H1 (cell line): ENCODE data around the gene BPIFB3. TPM values are rescaled to one million over a fixed set of nuclear protein-coding genes. Genes with fewer than 3 reads are reported as not detected.

ENCODE experiments used
- CTCF ChIA-PET: fragments of 300-600 bp; sonication (Branson Sonifier 250); formaldehyde crosslinking; loops from one replicate; lab custom pipeline; 2021; ENCODE audit not compliant: partially characterized antibody; lab: Charles Lee
- POLR2A ChIA-PET: fragments of 300-600 bp; sonication (Branson Sonifier 250); formaldehyde crosslinking; loops from one replicate; lab custom pipeline; 2021; ENCODE audit warnings: inconsistent platforms; ENCODE audit not compliant: partially characterized antibody; lab: Charles Lee
- DNase-seq, 2 experiments: peaks; one replicate each; pipeline versions ENCODE4 v3.0.0 to v3.0.0-alpha.2; 2010 to 2022; ENCODE audit warnings: low spot score in 2 of 2, low read depth in 1 of 2, mixed read lengths in 1 of 2
- FAIRE-seq: peaks from 2 replicates; lab custom pipeline; 2011; peaks lifted over from hg19 to GRCh38; lab: Jason Lieb, UNC
- H2AFZ ChIP-seq: 2 replicates; pipeline ENCODE4 v1.8.1; 2012; ENCODE audit warnings: low read length, inconsistent platforms
- H2AK5ac ChIP-seq: 2 replicates; pipeline ENCODE4 v1.6.1; 2013; ENCODE audit warnings: low read depth, low read length
- H2BK120ac ChIP-seq: replicated peaks from 2 replicates; pipeline ENCODE3; 2013; ENCODE audit warnings: low read depth, low read length, inconsistent platforms
- H2BK12ac ChIP-seq: 2 replicates; pipeline ENCODE4 v1.6.1; 2013; ENCODE audit warnings: low read depth, low read length
- H2BK15ac ChIP-seq: 2 replicates; pipeline ENCODE4 v1.6.1; 2013; ENCODE audit warnings: low read length
- H2BK20ac ChIP-seq: 2 replicates; pipeline ENCODE4 v1.6.1; 2013; ENCODE audit warnings: low read length
- H2BK5ac ChIP-seq: 2 replicates; pipeline ENCODE4 v1.6.1; 2013; ENCODE audit warnings: low read depth, low read length
- H3K14ac ChIP-seq: 2 replicates; pipeline ENCODE4 v1.6.1; 2013; ENCODE audit warnings: inconsistent platforms; ENCODE audit not compliant: insufficient read length
- H3K18ac ChIP-seq: 2 replicates; pipeline ENCODE4 v1.6.1; 2013; ENCODE audit warnings: low read length; ENCODE audit errors: extremely low read depth
- H3K23ac ChIP-seq: 2 replicates; pipeline ENCODE4 v1.6.1; 2013; ENCODE audit warnings: inconsistent platforms; ENCODE audit not compliant: insufficient read length
- H3K23me2 ChIP-seq: 2 replicates; pipeline ENCODE4 v1.6.1; 2013; ENCODE audit warnings: low read depth, low read length
- H3K27ac ChIP-seq: 2 replicates; pipeline ENCODE4 v1.6.1; 2011; ENCODE audit warnings: low read depth, low read length, inconsistent platforms
- H3K27me3 ChIP-seq, 4 experiments: replicated peaks in 1 of 4; 1 replicate in 1 of 4; 2 replicates in 3 of 4; pipeline versions ENCODE4 v1.6.1 to v1.8.1; 2011 to 2013; ENCODE audit warnings: low read length in 3 of 4, mild to moderate bottlenecking in 3 of 4, inconsistent platforms in 2 of 4, mixed read lengths in 2 of 4, moderate library complexity in 1 of 4; ENCODE audit not compliant: control insufficient read depth in 3 of 4, insufficient read depth in 3 of 4; ENCODE audit errors: extremely low read depth in 1 of 4
- H3K36me3 ChIP-seq, 4 experiments: 2 replicates each; pipeline versions ENCODE4 v1.6.1 to v1.8.1; 2011 to 2013; ENCODE audit warnings: mild to moderate bottlenecking in 4 of 4, low read length in 3 of 4, moderate library complexity in 2 of 4, control low read depth in 1 of 4, inconsistent platforms in 1 of 4; ENCODE audit not compliant: insufficient read depth in 4 of 4, control insufficient read depth in 2 of 4
- H3K4ac ChIP-seq: replicated peaks from 2 replicates; pipeline ENCODE3; 2013; ENCODE audit warnings: low read length, low read depth, mixed read lengths, inconsistent platforms; ENCODE audit not compliant: insufficient read length
- H3K4me1 ChIP-seq, 4 experiments: replicated peaks in 1 of 4; 1 replicate in 1 of 4; 2 replicates in 3 of 4; pipeline versions ENCODE4 v1.6.1 to v1.8.1; 2011 to 2013; ENCODE audit warnings: low read length in 3 of 4, inconsistent platforms in 2 of 4, mixed read lengths in 1 of 4; ENCODE audit not compliant: insufficient read depth in 4 of 4, control insufficient read depth in 3 of 4
- H3K4me2 ChIP-seq, 2 experiments: 2 replicates each; pipeline versions ENCODE4 v1.6.1 to v1.8.1; 2011 to 2013; ENCODE audit warnings: low read depth in 2 of 2, low read length in 2 of 2, control low read depth in 1 of 2, inconsistent platforms in 1 of 2, mild to moderate bottlenecking in 1 of 2; ENCODE audit not compliant: insufficient read depth in 1 of 2
- H3K4me3 ChIP-seq, 4 experiments: fragments of 200-600, 300-600 bp in 1 of 4; sonication (generic), shearing (Covaris generic), sonication (Bioruptor Twin) in 1 of 4; 2 replicates each; pipeline versions ENCODE4 v1.5.1 to v1.8.1; 2011 to 2016; ENCODE audit warnings: low read length in 4 of 4, low read depth in 3 of 4, control low read depth in 2 of 4, inconsistent platforms in 2 of 4, mild to moderate bottlenecking in 2 of 4, mixed read lengths in 1 of 4, moderate library complexity in 1 of 4; ENCODE audit not compliant: insufficient read depth in 2 of 4; ENCODE audit errors: extremely low read depth in 1 of 4
- H3K56ac ChIP-seq: replicated peaks from 2 replicates; pipeline ENCODE3; 2013; ENCODE audit warnings: low read depth, mild to moderate bottlenecking, mixed read lengths, low read length, inconsistent platforms; ENCODE audit not compliant: insufficient read length
- H3K79me1 ChIP-seq: 2 replicates; pipeline ENCODE4 v1.6.1; 2013; ENCODE audit warnings: low read depth, low read length, control low read depth
- H3K79me2 ChIP-seq, 2 experiments: 2 replicates each; pipeline versions ENCODE4 v1.6.1 to v1.8.1; 2012 to 2013; ENCODE audit warnings: low read length in 2 of 2, mild to moderate bottlenecking in 2 of 2, inconsistent platforms in 1 of 2; ENCODE audit not compliant: insufficient read depth in 2 of 2, control insufficient read depth in 1 of 2
- H3K9ac ChIP-seq, 4 experiments: replicated peaks in 1 of 4; 1 replicate in 1 of 4; 2 replicates in 3 of 4; pipeline versions ENCODE4 v1.6.1 to v1.8.1; 2011 to 2013; ENCODE audit warnings: low read depth in 3 of 4, low read length in 3 of 4, control low read depth in 2 of 4, mild to moderate bottlenecking in 2 of 4, moderate library complexity in 2 of 4, inconsistent platforms in 1 of 4; ENCODE audit errors: extremely low read depth in 1 of 4
- H3K9me3 ChIP-seq, 2 experiments: 2 replicates each; pipeline versions ENCODE4 v1.6.1 to v1.8.1; 2012 to 2013; ENCODE audit warnings: mild to moderate bottlenecking in 2 of 2, moderate library complexity in 2 of 2, control low read depth in 1 of 2, inconsistent platforms in 1 of 2, low read depth in 1 of 2, low read length in 1 of 2, mixed read lengths in 1 of 2; ENCODE audit not compliant: insufficient read depth in 2 of 2
- H4K20me1 ChIP-seq, 2 experiments: replicated peaks in 1 of 2; 2 replicates each; pipeline versions ENCODE3 to v1.8.1; 2011 to 2013; ENCODE audit warnings: inconsistent platforms in 2 of 2, low read length in 2 of 2, mild to moderate bottlenecking in 1 of 2; ENCODE audit not compliant: insufficient read depth in 2 of 2, control insufficient read depth in 1 of 2
- H4K5ac ChIP-seq: 2 replicates; pipeline ENCODE4 v1.6.1; 2013; ENCODE audit warnings: low read length, low read depth, mixed read lengths, inconsistent platforms; ENCODE audit not compliant: insufficient read length
- H4K8ac ChIP-seq: 2 replicates; pipeline ENCODE4 v1.8.0; 2013; ENCODE audit warnings: mild to moderate bottlenecking, moderate library complexity, low read length, inconsistent platforms; ENCODE audit not compliant: insufficient read depth; ENCODE audit errors: extremely low read depth
- H4K91ac ChIP-seq: replicated peaks from 2 replicates; pipeline ENCODE3; 2013; ENCODE audit warnings: low read length, mixed read lengths, inconsistent platforms; ENCODE audit not compliant: insufficient read length
- CTBP2 ChIP-seq: IDR thresholded peaks from 2 replicates; pipeline ENCODE4 v1.7.0; 2011; ENCODE audit warnings: borderline replicate concordance, mild to moderate bottlenecking, moderate library complexity, mixed read lengths, low read length; ENCODE audit not compliant: insufficient read depth, insufficient read length
- RAD21 ChIP-seq, 2 experiments: IDR thresholded peaks in 1 of 2; conservative IDR thresholded peaks in 1 of 2; 2 replicates each; pipeline ENCODE4 v1.6.1; 2011; ENCODE audit warnings: low read depth in 2 of 2, low read length in 2 of 2, improper control_type of control experiment in 1 of 2, inconsistent platforms in 1 of 2, mild to moderate bottlenecking in 1 of 2, moderate library complexity in 1 of 2
- SIN3A ChIP-seq, 2 experiments: IDR thresholded peaks in 1 of 2; conservative IDR thresholded peaks in 1 of 2; 2 replicates each; pipeline ENCODE4 v1.6.1; 2011 to 2012; ENCODE audit warnings: low read length in 2 of 2, improper control_type of control experiment in 1 of 2, low read depth in 1 of 2, mild to moderate bottlenecking in 1 of 2
- SRF ChIP-seq: IDR thresholded peaks from 2 replicates; pipeline ENCODE4 v1.6.1; 2011; ENCODE audit warnings: mild to moderate bottlenecking, low read depth, low read length, moderate library complexity
- WGBS, 2 experiments: shearing (Covaris generic) in 1 of 2; methylation state at CpG; one replicate each; pipeline versions ENCODE4 v1.1.6 to v1.1.7; 2013 to 2015; ENCODE audit warnings: low lambda C conversion rate in 2 of 2, mixed read lengths in 2 of 2, inconsistent platforms in 1 of 2, low coverage in 1 of 2, missing lambda C conversion rate in 1 of 2; ENCODE audit not compliant: insufficient replicate concordance in 2 of 2, insufficient coverage in 1 of 2, insufficient read length in 1 of 2; ENCODE audit errors: extremely low coverage in 1 of 2, missing lambda C conversion rate in 1 of 2; 5-methylcytosine and 5-hydroxymethylcytosine counted together
- polyA plus RNA-seq, 7 experiments: library from polyadenylated mRNA; depleted of rRNA in 3 of 7; stranded (reverse) in 5 of 7; unstranded in 2 of 7; fragments of >200 nt in 5 of 7; fragments of 200-250 nt in 2 of 7; gene quantifications; 1 replicate in 5 of 7; 2 replicates in 1 of 7; 4 replicates in 1 of 7; pipeline versions ENCODE4 v1.2.1 to v1.2.3, GENCODE V29; 2011 to 2013; ENCODE audit warnings: missing spikeins in 2 of 7, mixed read lengths in 2 of 7
- total RNA-seq: library from RNA; stranded (reverse); fragmentation: NEBNext Ultra II Directional; extraction: Animal tissue kit (Norgen Biotek cat#: 25700); gene quantifications from 2 replicates; pipeline ENCODE4 v1.2.1, GENCODE V29; 2021
- TF ChIP-seq, protein P1 (sequence below): IDR thresholded peaks from 2 replicates; pipeline ENCODE4 v1.6.1; 2012; ENCODE audit warnings: inconsistent platforms

Gene BPIFB3
- total and polyA plus RNA-seq, 2 of the 8 experiments (the other 6 are each of a cell fraction or from before 2014, with no cell fraction given), result not detected

GRCh38 chr20:33074675-33075074 lies 21.0 kb downstream of the BPIFB3 start:
- no peak overlapping the region for H2BK12ac ChIP-seq
- H3K4ac ChIP-seq, result no peak overlapping the region
- H4K8ac ChIP-seq, result no peak overlapping the region
- no peak overlapping the region for H2BK15ac ChIP-seq
- H3K23ac ChIP-seq, result no peak overlapping the region
- no peaks in the 10 kb centered on the region for H3K36me3 ChIP-seq
- no peak overlapping the region for H2BK5ac ChIP-seq
- H3K9me3 ChIP-seq, result no peaks in the 10 kb centered on the region
- DNase-seq (no peak), FAIRE-seq (no peak)
- no peak overlapping the region for H2BK20ac ChIP-seq
- H3K27ac ChIP-seq, result no peak overlapping the region
- no peak overlapping the region for H3K4me3 ChIP-seq
- H3K56ac ChIP-seq, result no peak overlapping the region
- TF ChIP-seq SRF (no peak), CTBP2 (no peak), SIN3A (conservative IDR thresholded peaks at IDR 0.05 in 1 of 2, IDR thresholded peaks at IDR 0.05 in 1 of 2; ENCODE audit: low read depth in 1 of 2, low read length in 2 of 2) (no peak), RAD21 (IDR thresholded peaks at IDR 0.05 in 1 of 2, conservative IDR thresholded peaks at IDR 0.05 in 1 of 2; ENCODE audit: low read depth in 2 of 2, low read length in 2 of 2) (no peak)
- TF ChIP-seq, protein P1, sequence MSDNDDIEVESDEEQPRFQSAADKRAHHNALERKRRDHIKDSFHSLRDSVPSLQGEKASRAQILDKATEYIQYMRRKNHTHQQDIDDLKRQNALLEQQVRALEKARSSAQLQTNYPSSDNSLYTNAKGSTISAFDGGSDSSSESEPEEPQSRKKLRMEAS, result no peak
- no peak overlapping the region for H2AK5ac ChIP-seq
- no peaks in the 10 kb centered on the region for H3K4me1 ChIP-seq
- no peaks in the 10 kb centered on the region for H3K79me1 ChIP-seq
- ChIA-PET CTCF (interaction anchor here (0.8 to 1.8 kb wide), 3 partner anchors 21 to 165 kb away, joined by 3 to 6 read pairs (median 3); no protein-coding TSS in a partner anchor), POLR2A (no interaction called here)
- H4K91ac ChIP-seq, result no peak overlapping the region
- no peak overlapping the region for H3K18ac ChIP-seq
- 90 to 100% methylated on average over 1 to 2 of the region's 2 CpGs for WGBS, 2 experiments
- H3K27me3 ChIP-seq, result no peaks in the 10 kb centered on the region
- H4K5ac ChIP-seq, result no peak overlapping the region
- peaks cover 5% of the 10 kb centered on the region; the same call in 1 of the 2 replicates for H3K23me2 ChIP-seq
- no peaks in the 10 kb centered on the region for H3K79me2 ChIP-seq
- H3K4me2 ChIP-seq, result no peak overlapping the region
- no peak overlapping the region for H3K9ac ChIP-seq
- peaks cover 0 to 2% of the 10 kb centered on the region in 2 experiments for H4K20me1 ChIP-seq
- no peak overlapping the region for H2AFZ ChIP-seq
- no peak overlapping the region for H3K14ac ChIP-seq
- H2BK120ac ChIP-seq, result no peak overlapping the region
